Measurements from ENCODE around the gene UCK2. TPM values are rescaled to one million over a fixed set of nuclear protein-coding genes. Genes with fewer than 3 reads are reported as not detected.

The UCK2 gene
- total and polyA plus RNA-seq, 2 donors (not counting 1 experiment from before 2014, with no cell fraction given): 8.9 to 11.5 TPM

DNA sequence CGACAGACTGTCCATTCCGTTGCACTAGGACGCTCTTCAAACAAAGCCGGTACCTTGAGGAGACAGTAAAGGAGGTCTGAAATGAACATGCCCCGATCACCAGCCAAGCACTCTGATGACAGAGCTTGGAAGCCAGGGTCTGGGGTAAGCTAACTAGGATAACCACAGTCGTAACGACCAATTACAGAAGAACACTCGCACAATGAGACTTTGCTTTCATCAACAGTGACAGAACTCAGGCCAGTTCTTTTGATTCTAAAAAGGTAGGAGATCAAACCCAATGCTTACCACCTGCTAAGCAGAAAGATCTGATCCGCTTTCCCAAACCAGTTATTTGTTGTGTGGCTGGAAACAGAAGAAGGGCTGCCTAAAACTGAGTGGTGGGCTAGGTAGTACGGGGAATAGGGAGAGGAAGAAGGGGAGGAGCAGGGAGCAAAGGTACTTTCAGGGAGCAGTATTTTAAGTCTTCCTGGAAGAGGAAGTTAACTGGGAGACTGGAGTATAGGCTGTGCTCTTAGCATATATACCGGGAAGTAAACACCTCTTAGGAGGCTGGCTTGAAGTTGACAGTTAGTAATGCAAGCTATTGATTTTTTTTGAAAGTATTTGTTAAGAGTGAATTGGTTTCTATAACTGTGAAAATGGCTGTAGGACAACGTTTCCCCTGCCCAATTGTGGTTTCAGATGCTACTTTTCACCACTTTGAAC, 38.4 kb downstream of the UCK2 start:
- POLR2A ChIA-PET: no interaction called here
- WGBS (ENCODE audit: insufficient coverage): 92% methylated on average over 12 of the region's 12 CpGs
- no peaks in the 10 kb centered on the region for H3K79me2 ChIP-seq (ENCODE audit: control insufficient read depth, insufficient read depth, low read length)
- H3K4me3 ChIP-seq (ENCODE audit: control extremely low read depth in 1 of 5, extremely low read depth in 1 of 5, insufficient read depth in 1 of 5, low read depth in 2 of 5, low read length in 4 of 5): no peak overlapping the region
- H3K4me1 ChIP-seq (ENCODE audit: control insufficient read depth in 2 of 2, insufficient read depth in 2 of 2, low read length in 2 of 2): peaks cover 1 to 11% of the 10 kb centered on the region in 2 donors
- Mint-ChIP-seq H3K4me1 (peaks cover 8% of the 10 kb centered on the region), H3K4me3 (no peak overlapping the region), H3K27me3 (no peaks in the 10 kb centered on the region), H3K27ac (no peak overlapping the region), H3K9me3 (ENCODE audit: insufficient read depth) (no peaks in the 10 kb centered on the region)
- no peak overlapping the region for H3K9ac ChIP-seq (ENCODE audit: low read length)
- no peak overlapping the region for H2AFZ ChIP-seq (ENCODE audit: insufficient read depth, low read depth, low read length, poor library complexity, severe bottlenecking)
- H3K4me2 ChIP-seq (replicated peaks; ENCODE audit: low read depth, low read length, poor library complexity, severe bottlenecking): no peak overlapping the region
- DNase-seq (no peak), ATAC-seq (ENCODE audit: low read depth) (no peak)
- H3K9me3 ChIP-seq (ENCODE audit: control extremely low read depth in 1 of 3, control insufficient read depth in 2 of 3, insufficient read depth in 1 of 3, low read length in 2 of 3): no peaks in the 10 kb centered on the region
- CTCF ChIA-PET: no interaction called here
- no peaks in the 10 kb centered on the region for H3K36me3 ChIP-seq (replicated peaks in 1 of 2; ENCODE audit: control extremely low read depth in 1 of 2, control insufficient read depth in 1 of 2, extremely low read depth in 1 of 2, insufficient read depth in 2 of 2, low read length in 1 of 2)
- intact Hi-C loops (cut with micrococcal nuclease): no loop called here
- no peaks in the 10 kb centered on the region for H3K27me3 ChIP-seq (replicated peaks in 1 of 4; ENCODE audit: control extremely low read depth in 1 of 4, control insufficient read depth in 3 of 4, insufficient read depth in 4 of 4, low read length in 3 of 4)
- no peaks in the 10 kb centered on the region for H4K20me1 ChIP-seq (ENCODE audit: control insufficient read depth, insufficient read depth, low read length, poor library complexity, severe bottlenecking)
- TF ChIP-seq CTCF (IDR thresholded peaks at IDR 0.05) (no peak), EZH2 (IDR thresholded peaks at IDR 0.05; ENCODE audit: borderline replicate concordance, insufficient read depth, low read depth, low read length, poor library complexity, severe bottlenecking) (no peak)
- H3K27ac ChIP-seq (ENCODE audit: low read length in 2 of 2): no peak overlapping the region

GRCh38 chr1:165869343-165869742, 41.9 kb downstream of the UCK2 start:
- Histone ChIP-seq H2AFZ (ENCODE audit: insufficient read depth, low read depth, low read length, poor library complexity, severe bottlenecking) (no peak overlapping the region), H3K4me2 (replicated peaks; ENCODE audit: low read depth, low read length, poor library complexity, severe bottlenecking) (no peak overlapping the region), H3K79me2 (ENCODE audit: control insufficient read depth, insufficient read depth, low read length) (no peaks in the 10 kb centered on the region), H3K4me1 (ENCODE audit: control insufficient read depth in 2 of 2, insufficient read depth in 2 of 2, low read length in 2 of 2) (peaks cover 10 to 11% of the 10 kb centered on the region in 2 donors), H3K36me3 (replicated peaks in 1 of 2; ENCODE audit: control extremely low read depth in 1 of 2, control insufficient read depth in 1 of 2, extremely low read depth in 1 of 2, insufficient read depth in 2 of 2, low read length in 1 of 2) (no peaks in the 10 kb centered on the region), H3K27me3 (replicated peaks in 1 of 4; ENCODE audit: control extremely low read depth in 1 of 4, control insufficient read depth in 3 of 4, insufficient read depth in 4 of 4, low read length in 3 of 4) (no peaks in the 10 kb centered on the region), H3K9ac (ENCODE audit: low read length) (no peak overlapping the region), H3K9me3 (ENCODE audit: control extremely low read depth in 1 of 3, control insufficient read depth in 2 of 3, insufficient read depth in 1 of 3, low read length in 2 of 3) (peaks cover 0 to 1% (median 0%) of the 10 kb centered on the region in 3 donors), H4K20me1 (ENCODE audit: control insufficient read depth, insufficient read depth, low read length, poor library complexity, severe bottlenecking) (no peaks in the 10 kb centered on the region), H3K27ac (ENCODE audit: low read length in 2 of 2) (no peak overlapping the region), H3K4me3 (ENCODE audit: control extremely low read depth in 1 of 5, extremely low read depth in 1 of 5, insufficient read depth in 1 of 5, low read depth in 2 of 5, low read length in 4 of 5) (no peak overlapping the region)
- ChIA-PET CTCF (interaction anchor here (0.9 kb wide), 1 partner anchor 44 kb away, joined by 3 read pairs; no protein-coding TSS in a partner anchor), POLR2A (no interaction called here)
- DNase-seq (no peak), ATAC-seq (ENCODE audit: low read depth) (no peak)
- intact Hi-C loops (cut with micrococcal nuclease): no loop called here
- 100% methylated on average over 2 of the region's 5 CpGs for WGBS (ENCODE audit: insufficient coverage)
- no peaks in the 10 kb centered on the region for H3K9me3 Mint-ChIP-seq (ENCODE audit: insufficient read depth)
- no peak for TF ChIP-seq CTCF (IDR thresholded peaks at IDR 0.05)
- no peak for TF ChIP-seq EZH2 (IDR thresholded peaks at IDR 0.05; ENCODE audit: borderline replicate concordance, insufficient read depth, low read depth, low read length, poor library complexity, severe bottlenecking)
- H3K4me3 Mint-ChIP-seq: no peak overlapping the region
- peaks cover 10% of the 10 kb centered on the region for H3K4me1 Mint-ChIP-seq
- no peak overlapping the region for H3K27ac Mint-ChIP-seq
- no peaks in the 10 kb centered on the region for H3K27me3 Mint-ChIP-seq

Measured in B cell (primary cell).